CD14-positive monocyte (primary cell): ENCODE results near the gene PLA2G15. TPM values are rescaled to one million over a fixed set of nuclear protein-coding genes. Genes with fewer than 3 reads are reported as not detected.
A peak's percentile ranks its signal among the peaks of the same experiment; 100 is the strongest.

Experiments
- DNase-seq, 3 donors: peaks; one replicate each; pipeline ENCODE4 v3.0.0-alpha.2; 2011 to 2022
- H2AFZ ChIP-seq: 2 replicates; pipeline ENCODE4 v1.6.0; 2012; ENCODE audit warnings: mild to moderate bottlenecking, low read depth, low read length, inconsistent platforms; ENCODE audit not compliant: insufficient read depth, poor library complexity, severe bottlenecking
- H3K27ac ChIP-seq, 2 donors: 1 replicate in 1 of 2; 2 replicates in 1 of 2; pipeline ENCODE4 v1.5.1; 2012 to 2013; ENCODE audit warnings: low read length in 2 of 2, control low read depth in 1 of 2, inconsistent platforms in 1 of 2, low read depth in 1 of 2, mild to moderate bottlenecking in 1 of 2
- H3K27me3 ChIP-seq, 2 donors: one replicate each; pipeline versions ENCODE4 v1.6.0 to v1.6.1; 2011 to 2013; ENCODE audit warnings: low read length in 2 of 2; ENCODE audit not compliant: control insufficient read depth in 2 of 2, insufficient read depth in 2 of 2
- H3K36me3 ChIP-seq, 2 donors: replicated peaks in 1 of 2; 1 replicate in 1 of 2; 2 replicates in 1 of 2; pipeline versions ENCODE4 v1.5.1 to v1.6.1; 2012 to 2013; ENCODE audit warnings: low read length in 2 of 2, control low read depth in 1 of 2, inconsistent platforms in 1 of 2, mild to moderate bottlenecking in 1 of 2; ENCODE audit not compliant: insufficient read depth in 2 of 2, control insufficient read depth in 1 of 2
- H3K4me1 ChIP-seq, 2 donors: 1 replicate in 1 of 2; 2 replicates in 1 of 2; pipeline versions ENCODE4 v1.5.1 to v1.6.1; 2012 to 2013; ENCODE audit warnings: low read length in 2 of 2, control low read depth in 1 of 2, inconsistent platforms in 1 of 2, mild to moderate bottlenecking in 1 of 2, moderate library complexity in 1 of 2; ENCODE audit not compliant: insufficient read depth in 2 of 2, control insufficient read depth in 1 of 2
- H3K4me2 ChIP-seq: replicated peaks from 2 replicates; pipeline ENCODE3; 2012; ENCODE audit warnings: low read length, moderate library complexity, mild to moderate bottlenecking; ENCODE audit not compliant: poor library complexity, severe bottlenecking; ENCODE audit errors: extremely low read depth
- H3K4me3 ChIP-seq, 3 experiments: fragments of 200-600 bp in 1 of 3; sonication (generic) in 1 of 3; replicated peaks in 1 of 3; 1 replicate in 2 of 3; 2 replicates in 1 of 3; pipeline ENCODE4 v1.5.1; 2011 to 2013; ENCODE audit warnings: low read length in 3 of 3, mild to moderate bottlenecking in 3 of 3, control low read depth in 2 of 3, low read depth in 2 of 3, inconsistent platforms in 1 of 3, moderate library complexity in 1 of 3
- H3K79me2 ChIP-seq: 2 replicates; pipeline ENCODE4 v1.6.0; 2012; ENCODE audit warnings: mild to moderate bottlenecking, control low read depth, inconsistent platforms, low read length, moderate library complexity; ENCODE audit not compliant: insufficient read depth
- H3K9ac ChIP-seq: 2 replicates; pipeline ENCODE4 v1.6.0; 2017; ENCODE audit warnings: low read length, mild to moderate bottlenecking; ENCODE audit not compliant: insufficient read depth, poor library complexity, severe bottlenecking
- H3K9me3 ChIP-seq, 2 donors: replicated peaks in 1 of 2; 1 replicate in 1 of 2; 2 replicates in 1 of 2; pipeline versions ENCODE4 v1.5.1 to v1.6.1; 2012 to 2013; ENCODE audit warnings: low read length in 2 of 2, control low read depth in 1 of 2; ENCODE audit not compliant: control insufficient read depth in 1 of 2, insufficient read depth in 1 of 2
- H4K20me1 ChIP-seq: 2 replicates; pipeline ENCODE4 v1.6.0; 2012; ENCODE audit warnings: mild to moderate bottlenecking, low read length, control low read depth, moderate library complexity; ENCODE audit not compliant: insufficient read depth
- H3K27ac Mint-ChIP-seq, 7 donors: one replicate each; pipeline ENCODE4 v1.8.0; 2020; ENCODE audit warnings: mild to moderate bottlenecking in 7 of 7, mixed read lengths in 7 of 7, moderate library complexity in 6 of 7, inconsistent platforms in 2 of 7
- H3K27me3 Mint-ChIP-seq, 3 donors: one replicate each; pipeline ENCODE4 v1.8.0; 2021 to 2022; ENCODE audit warnings: low read depth in 3 of 3, mild to moderate bottlenecking in 3 of 3, mixed read lengths in 3 of 3, moderate library complexity in 3 of 3, inconsistent platforms in 1 of 3
- H3K36me3 Mint-ChIP-seq, 2 donors: one replicate each; pipeline ENCODE4 v1.8.0; 2020; ENCODE audit warnings: mixed read lengths in 2 of 2, inconsistent platforms in 1 of 2, mild to moderate bottlenecking in 1 of 2
- H3K4me1 Mint-ChIP-seq: one replicate; pipeline ENCODE4 v1.8.0; 2020; ENCODE audit warnings: mild to moderate bottlenecking, mixed read lengths
- H3K4me3 Mint-ChIP-seq, 2 donors: one replicate each; pipeline ENCODE4 v1.8.0; 2020; ENCODE audit warnings: mild to moderate bottlenecking in 2 of 2, mixed read lengths in 2 of 2, moderate library complexity in 1 of 2
- H3K9me3 Mint-ChIP-seq, 7 donors: one replicate each; pipeline ENCODE4 v1.8.0; 2020 to 2022; ENCODE audit warnings: mixed read lengths in 7 of 7, mild to moderate bottlenecking in 6 of 7, moderate library complexity in 6 of 7, inconsistent platforms in 2 of 7
- CTCF ChIP-seq: fragments of 200-600 bp; IDR thresholded peaks from one replicate; pipeline ENCODE4 v1.8.0; 2022; ENCODE audit warnings: antibody characterized with exemption, mild to moderate bottlenecking
- WGBS: methylation state at CpG from one replicate; pipeline ENCODE4 v1.1.5; 2013; ENCODE audit warnings: missing lambda C conversion rate; ENCODE audit not compliant: insufficient coverage; 5-methylcytosine and 5-hydroxymethylcytosine counted together
- intact Hi-C, 2 donors: fragments of 100-400 bp; cut with micrococcal nuclease; formaldehyde crosslinking; loops; one replicate each; pipeline versions ENCODE4 v1.15.0 to v1.15.1; 2023
- polyA plus RNA-seq, 3 donors: library from polyadenylated mRNA; depleted of rRNA in 1 of 3; unstranded in 2 of 3; stranded (reverse) in 1 of 3; fragments of 300-500 nt in 2 of 3; fragments of >200 nt in 1 of 3; fragmentation: Illumina TruSeq in 2 of 3; gene quantifications; 1 replicate in 2 of 3; 2 replicates in 1 of 3; pipeline ENCODE4 v1.2.3, GENCODE V29; 2012 to 2021

PLA2G15 gene
- polyA plus RNA-seq, 3 donors, result 27.8 to 34.8 (median 29.5) TPM

- DNase-seq, result no peak
- H3K9me3 Mint-ChIP-seq, result no peaks in the 10 kb centered on the region
- Histone ChIP-seq H3K27me3 (no peaks in the 10 kb centered on the region), H3K9me3 (no peaks in the 10 kb centered on the region), H3K4me3 (no peak overlapping the region), H3K36me3 (peaks cover 47 to 75% of the 10 kb centered on the region in 2 donors), H4K20me1 (peaks cover 24% of the 10 kb centered on the region), H3K4me1 (no peaks in the 10 kb centered on the region), H2AFZ (no peak overlapping the region), H3K4me2 (no peak overlapping the region), H3K9ac (no peak overlapping the region), H3K27ac (no peak overlapping the region), H3K79me2 (no peaks in the 10 kb centered on the region)
- WGBS, result 58% methylated on average over 3 of the region's 3 CpGs
- intact Hi-C loops, result loop anchor here in 1 of 2 donors (5.0 to 10.0 kb wide), 2 partner anchors 410 to 552 kb away; no protein-coding TSS in a partner anchor
- no peaks in the 10 kb centered on the region for H3K4me1 Mint-ChIP-seq
- H3K4me3 Mint-ChIP-seq, result no peak overlapping the region
- TF ChIP-seq CTCF, result no peak
- peaks cover 0 to 2% (median 0%) of the 10 kb centered on the region in 3 donors for H3K27me3 Mint-ChIP-seq
- H3K36me3 Mint-ChIP-seq, result peaks cover 31 to 59% of the 10 kb centered on the region in 2 donors
- H3K27ac Mint-ChIP-seq, result peak overlapping the region in 1 of 7 donors; percentile 31
Measured at GRCh38 chr16:68227183-68227793, 17.9 kb upstream of the PLA2G15 start.

GRCh38 chr16:68227850-68228553 is 17.2 kb upstream of the PLA2G15 start:
- no peak overlapping the region for H3K4me2 ChIP-seq
- 61% methylated on average over 2 of the region's 2 CpGs for WGBS

More at GRCh38 chr16:68227850-68228553, 17.2 kb upstream of the PLA2G15 start:
- Histone ChIP-seq H2AFZ (no peak overlapping the region), H3K36me3 (peaks cover 41 to 67% of the 10 kb centered on the region in 2 donors), H3K27ac (no peak overlapping the region), H3K4me1 (no peaks in the 10 kb centered on the region), H4K20me1 (peaks cover 24% of the 10 kb centered on the region), H3K4me3 (no peak overlapping the region), H3K27me3 (no peaks in the 10 kb centered on the region), H3K79me2 (no peaks in the 10 kb centered on the region), H3K9ac (no peak overlapping the region), H3K9me3 (no peaks in the 10 kb centered on the region)
- Mint-ChIP-seq H3K4me3 (no peak overlapping the region), H3K9me3 (peaks cover 0 to 2% (median 0%) of the 10 kb centered on the region in 7 donors), H3K27ac (no peak overlapping the region), H3K36me3 (peaks cover 31 to 59% of the 10 kb centered on the region in 2 donors), H3K27me3 (peaks cover 0 to 2% (median 0%) of the 10 kb centered on the region in 3 donors), H3K4me1 (no peaks in the 10 kb centered on the region)
- DNase-seq, result no peak
- no peak for TF ChIP-seq CTCF
- intact Hi-C loops, result loop anchor here in 1 of 2 donors (5.0 to 10.0 kb wide), 2 partner anchors 411 to 553 kb away; no protein-coding TSS in a partner anchor
